Common myeloid progenitor, CD34-positive (primary cell): Measurements from ENCODE around the gene RPL9.

Experiments used
- CTCF ChIA-PET: fragments of 350-600 bp; sonication (Branson Sonifier 250); formaldehyde crosslinking; loops from one replicate; lab custom pipeline; 2021; ENCODE audit warnings: antibody characterized with exemption; lab: Charles Lee
- POLR2A ChIA-PET: fragments of 350-600 bp; sonication (Branson Sonifier 250); formaldehyde crosslinking; loops from one replicate; lab custom pipeline; 2021; ENCODE audit warnings: antibody characterized with exemption; lab: Charles Lee
- DNase-seq, 3 donors: peaks; one replicate each; pipeline versions ENCODE4 v3.0.0 to v3.0.0-alpha.2; 2013
- H3K27ac ChIP-seq, 2 experiments: 1 replicate in 1 of 2; 2 replicates in 1 of 2; pipeline ENCODE4 v1.7.0; 2013; ENCODE audit warnings: inconsistent platforms in 2 of 2, low read length in 2 of 2, mild to moderate bottlenecking in 2 of 2, low read depth in 1 of 2, moderate library complexity in 1 of 2; ENCODE audit not compliant: severe bottlenecking in 2 of 2, insufficient read depth in 1 of 2, poor library complexity in 1 of 2
- H3K27me3 ChIP-seq, 5 experiments: replicated peaks in 2 of 5; 1 replicate in 3 of 5; 2 replicates in 2 of 5; pipeline versions ENCODE4 v1.6.1 to v1.7.0; 2013; ENCODE audit warnings: low read length in 4 of 5, mild to moderate bottlenecking in 2 of 5, moderate library complexity in 2 of 5, inconsistent platforms in 1 of 5; ENCODE audit not compliant: insufficient read depth in 5 of 5, control insufficient read depth in 4 of 5
- H3K36me3 ChIP-seq, 4 experiments: 1 replicate in 2 of 4; 2 replicates in 2 of 4; pipeline versions ENCODE4 v1.6.1 to v1.7.0; 2013; ENCODE audit warnings: low read length in 3 of 4, control low read depth in 1 of 4, mild to moderate bottlenecking in 1 of 4; ENCODE audit not compliant: control insufficient read depth in 4 of 4, insufficient read depth in 4 of 4
- H3K4me1 ChIP-seq, 4 experiments: 1 replicate in 3 of 4; 2 replicates in 1 of 4; pipeline versions ENCODE4 v1.6.1 to v1.7.1; 2013; ENCODE audit warnings: low read length in 3 of 4, mild to moderate bottlenecking in 3 of 4, control low read depth in 1 of 4, inconsistent platforms in 1 of 4, moderate library complexity in 1 of 4; ENCODE audit not compliant: control insufficient read depth in 4 of 4, insufficient read depth in 4 of 4; ENCODE audit errors: control extremely low read depth in 1 of 4
- H3K4me3 ChIP-seq, 7 experiments: 1 replicate in 4 of 7; 2 replicates in 3 of 7; pipeline versions ENCODE4 v1.5.1 to v1.7.0; 2013; ENCODE audit warnings: mild to moderate bottlenecking in 7 of 7, low read length in 6 of 7, moderate library complexity in 6 of 7, inconsistent platforms in 2 of 7, low read depth in 2 of 7, control low read depth in 1 of 7; ENCODE audit not compliant: insufficient read depth in 4 of 7, control insufficient read depth in 1 of 7; ENCODE audit errors: extremely low read depth in 1 of 7
- H3K9me3 ChIP-seq, 5 experiments: 1 replicate in 4 of 5; 2 replicates in 1 of 5; pipeline versions ENCODE4 v1.6.1 to v1.7.1; 2013; ENCODE audit warnings: low read length in 4 of 5, mild to moderate bottlenecking in 2 of 5, inconsistent platforms in 1 of 5, low read depth in 1 of 5, moderate library complexity in 1 of 5; ENCODE audit not compliant: control insufficient read depth in 4 of 5, insufficient read depth in 2 of 5; ENCODE audit errors: control extremely low read depth in 1 of 5
- WGBS: methylation state at CpG from one replicate; pipeline ENCODE4 v1.1.5; 2013; ENCODE audit not compliant: insufficient coverage; 5-methylcytosine and 5-hydroxymethylcytosine counted together

RPL9 gene

DNA sequence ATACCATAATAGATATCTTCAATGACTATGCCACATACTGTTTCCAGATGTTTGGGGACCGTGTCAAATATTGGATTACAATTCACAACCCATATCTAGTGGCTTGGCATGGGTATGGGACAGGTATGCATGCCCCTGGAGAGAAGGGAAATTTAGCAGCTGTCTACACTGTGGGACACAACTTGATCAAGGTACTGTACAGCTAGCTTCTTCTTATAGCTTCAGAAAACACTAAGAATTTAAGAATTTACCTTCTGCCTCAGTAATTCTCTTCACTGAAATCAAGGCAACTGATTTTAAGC lies 51.2 kb downstream of the RPL9 start:
- Histone ChIP-seq H3K4me3 (no peak overlapping the region), H3K27me3 (no peaks in the 10 kb centered on the region), H3K4me1 (no peaks in the 10 kb centered on the region), H3K36me3 (no peaks in the 10 kb centered on the region), H3K9me3 (no peaks in the 10 kb centered on the region), H3K27ac (no peak overlapping the region)
- DNase-seq: no peak
- WGBS: no CpG with 5 or more reads among the region's 1 CpG
- POLR2A ChIA-PET: no interaction called here
- CTCF ChIA-PET: interaction anchor here (0.6 to 1.0 kb wide), 2 partner anchors 498 to 870 kb away, joined by 3 to 4 read pairs; no protein-coding TSS in a partner anchor

DNA sequence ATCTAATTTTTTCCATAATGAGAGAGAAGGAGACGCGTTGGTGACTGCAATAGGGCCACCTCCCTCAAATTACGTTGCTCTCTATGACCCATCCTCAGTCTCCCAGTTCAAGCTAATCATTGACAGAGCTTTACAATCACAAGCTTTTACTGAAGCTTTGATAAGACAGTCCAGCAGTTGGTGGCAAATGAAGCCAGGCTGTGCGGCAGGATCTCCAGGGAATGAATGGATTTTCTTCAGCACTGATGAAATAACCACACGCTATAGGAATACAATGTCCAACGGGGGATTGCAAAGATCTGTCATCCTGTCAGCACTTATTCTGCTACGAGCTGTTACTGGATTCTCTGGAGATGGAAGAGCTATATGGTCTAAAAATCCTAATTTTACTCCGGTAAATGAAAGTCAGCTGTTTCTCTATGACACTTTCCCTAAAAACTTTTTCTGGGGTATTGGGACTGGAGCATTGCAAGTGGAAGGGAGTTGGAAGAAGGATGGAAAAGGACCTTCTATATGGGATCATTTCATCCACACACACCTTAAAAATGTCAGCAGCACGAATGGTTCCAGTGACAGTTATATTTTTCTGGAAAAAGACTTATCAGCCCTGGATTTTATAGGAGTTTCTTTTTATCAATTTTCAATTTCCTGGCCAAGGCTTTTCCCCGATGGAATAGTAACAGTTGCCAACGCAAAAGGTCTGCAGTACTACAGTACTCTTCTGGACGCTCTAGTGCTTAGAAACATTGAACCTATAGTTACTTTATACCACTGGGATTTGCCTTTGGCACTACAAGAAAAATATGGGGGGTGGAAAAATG lies 51.7 kb downstream of the RPL9 start, which contains the start of gene KLB:
KLB (plus strand) TSS at position 168 of the 821 bp plus-strand sequence; CDS start at position 188, 20 bp downstream.
- Histone ChIP-seq H3K4me1 (no peaks in the 10 kb centered on the region), H3K4me3 (no peak within 1 kb of the TSS), H3K27ac (no peak within 1 kb of the TSS), H3K9me3 (no peaks in the 10 kb centered on the region), H3K36me3 (no peaks in the 10 kb centered on the region), H3K27me3 (no peaks in the 10 kb centered on the region)
- CTCF ChIA-PET: interaction anchor here (0.8 to 1.1 kb wide), 3 partner anchors 9 to 498 kb away, joined by 3 to 4 read pairs (median 3); no protein-coding TSS in a partner anchor
- 98% methylated on average over 8 of the region's 12 CpGs for WGBS
- no peak for DNase-seq
- POLR2A ChIA-PET: no interaction called here
